ENCODE results near the gene PAMR1. TPM values are rescaled to one million over a fixed set of nuclear protein-coding genes. Genes with fewer than 3 reads are reported as not detected.

PAMR1 gene
- total and polyA plus RNA-seq, 7 donors: 0.92 to 26.5 (median 7.8) TPM

GRCh38 chr11:35553021-35553420 lies 27.6 kb upstream of the PAMR1 start:
- H3K4me3 ChIP-seq: no peak overlapping the region
- WGBS, 2 donors: 67 to 74% methylated on average over 3 of the region's 3 CpGs
- H3K4me1 ChIP-seq: peaks cover 0 to 29% (median 12%) of the 10 kb centered on the region in 4 donors
- no peaks in the 10 kb centered on the region for H3K9me3 ChIP-seq
- intact Hi-C loops (cut with DNase I): no loop called here
- no peak for TF ChIP-seq CTCF (IDR thresholded peaks at IDR 0.05)
- TF ChIP-seq EP300 (IDR thresholded peaks at IDR 0.05): no peak
- no peak for TF ChIP-seq POLR2A (IDR thresholded peaks at IDR 0.05)
- TF ChIP-seq POLR2AphosphoS5 (IDR thresholded peaks at IDR 0.05): no peak
- H3K27me3 ChIP-seq: no peaks in the 10 kb centered on the region
- no peaks in the 10 kb centered on the region for H3K36me3 ChIP-seq
- no peak overlapping the region for H3K27ac ChIP-seq
- DNase-seq: no peak

- 78 to 91% methylated on average over 5 of the region's 5 CpGs for WGBS, 2 donors
- H3K27ac ChIP-seq: no peak overlapping the region
- no peak for TF ChIP-seq POLR2AphosphoS5 (IDR thresholded peaks at IDR 0.05)
- TF ChIP-seq CTCF (IDR thresholded peaks at IDR 0.05): no peak
- TF ChIP-seq POLR2A (IDR thresholded peaks at IDR 0.05): no peak
- no peak for TF ChIP-seq EP300 (IDR thresholded peaks at IDR 0.05)
- DNase-seq: no peak
- H3K4me3 ChIP-seq: no peak overlapping the region
- no peaks in the 10 kb centered on the region for H3K27me3 ChIP-seq
- H3K9me3 ChIP-seq: no peaks in the 10 kb centered on the region
- H3K4me1 ChIP-seq: peaks cover 0 to 26% (median 10%) of the 10 kb centered on the region in 4 donors
- intact Hi-C loops (cut with DNase I): no loop called here
- no peaks in the 10 kb centered on the region for H3K36me3 ChIP-seq
Observed at GRCh38 chr11:35552616-35553015, 27.2 kb upstream of the PAMR1 start.

- intact Hi-C loops (cut with DNase I): no loop called here
- Histone ChIP-seq H3K4me3 (no peak overlapping the region), H3K4me1 (peaks cover 0 to 22% (median 10%) of the 10 kb centered on the region in 4 donors), H3K27me3 (no peaks in the 10 kb centered on the region), H3K36me3 (no peaks in the 10 kb centered on the region), H3K27ac (no peak overlapping the region), H3K9me3 (no peaks in the 10 kb centered on the region)
- TF ChIP-seq POLR2A (IDR thresholded peaks at IDR 0.05): no peak
- no peak for TF ChIP-seq EP300 (IDR thresholded peaks at IDR 0.05)
- no peak for TF ChIP-seq POLR2AphosphoS5 (IDR thresholded peaks at IDR 0.05)
- no peak for TF ChIP-seq CTCF (IDR thresholded peaks at IDR 0.05)
- DNase-seq: no peak
- whole genome bisulfite sequencing, 2 donors: 63 to 86% methylated on average over 3 of the region's 3 CpGs
Observed at GRCh38 chr11:35550374-35551036, 25.1 kb upstream of the PAMR1 start.

DNA sequence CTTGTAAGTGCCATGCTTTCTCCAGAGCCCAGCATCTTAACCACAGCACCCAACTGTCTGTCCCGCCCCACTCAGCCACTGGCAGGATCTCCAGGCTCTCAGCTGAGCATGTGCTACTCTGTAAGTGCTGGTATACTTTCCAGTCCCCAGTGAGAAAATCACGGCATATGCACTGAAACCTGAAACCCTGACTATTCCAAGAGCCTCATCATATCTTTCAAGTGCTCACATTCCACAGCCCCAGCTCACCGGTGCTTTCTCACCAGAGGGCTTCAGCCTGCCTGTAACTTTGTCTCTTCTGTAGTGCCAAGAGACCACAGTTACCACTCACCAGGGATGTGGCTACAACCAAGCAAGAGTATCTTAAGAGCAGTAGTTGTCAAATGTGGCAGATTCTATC lies 24.4 kb upstream of the PAMR1 start:
- WGBS, 2 donors: 37 to 45% methylated on average over 3 of the region's 3 CpGs
- no peaks in the 10 kb centered on the region for H3K27me3 ChIP-seq

More for the DNA sequence above, 24.4 kb upstream of the PAMR1 start:
- TF ChIP-seq EP300 (IDR thresholded peaks at IDR 0.05) (no peak), POLR2A (IDR thresholded peaks at IDR 0.05) (no peak), POLR2AphosphoS5 (IDR thresholded peaks at IDR 0.05) (no peak), CTCF (IDR thresholded peaks at IDR 0.05) (no peak)
- DNase-seq: no peak
- intact Hi-C loops (cut with DNase I): no loop called here
- no peak overlapping the region for H3K27ac ChIP-seq
- no peaks in the 10 kb centered on the region for H3K9me3 ChIP-seq
- no peaks in the 10 kb centered on the region for H3K36me3 ChIP-seq
- no peak overlapping the region for H3K4me3 ChIP-seq
- H3K4me1 ChIP-seq: peaks cover 0 to 15% (median 7%) of the 10 kb centered on the region in 4 donors
